HG02642 (cell line): ENCODE results near the gene DRAXIN.
A peak's percentile ranks its signal among the peaks of the same experiment; 100 is the strongest.

Experiments
- ATAC-seq: cut with Tn5 transposase; IDR thresholded peaks from one replicate; pipeline ENCODE4 v1.9.1; 2021; ENCODE audit warnings: mild to moderate bottlenecking; ENCODE audit not compliant: unreplicated experiment, poor library complexity

Gene DRAXIN

GRCh38 chr1:11654939-11655808, 36.3 kb upstream of the DRAXIN start:
- ATAC-seq: peak; percentile 22

- no peak for ATAC-seq
Measured at GRCh38 chr1:11657654-11658053, 33.9 kb upstream of the DRAXIN start.

- ATAC-seq: no peak
Measured at GRCh38 chr1:11658542-11658941, 33.0 kb upstream of the DRAXIN start.

GRCh38 chr1:11659748-11660147, 31.8 kb upstream of the DRAXIN start:
- no peak for ATAC-seq

- no peak for ATAC-seq
Measured at GRCh38 chr1:11661103-11661502, 30.4 kb upstream of the DRAXIN start.

- peak; percentile 43 for ATAC-seq
Measured at GRCh38 chr1:11664336-11665065, 27.0 kb upstream of the DRAXIN start.

- no peak for ATAC-seq
Measured at GRCh38 chr1:11668516-11668915, 23.0 kb upstream of the DRAXIN start.

- ATAC-seq: no peak
Measured at GRCh38 chr1:11670747-11671146, 20.8 kb upstream of the DRAXIN start.

GRCh38 chr1:11671205-11671543, 20.3 kb upstream of the DRAXIN start:
- no peak for ATAC-seq

GRCh38 chr1:11671544-11672286, 19.8 kb upstream of the DRAXIN start:
- ATAC-seq: no peak

GRCh38 chr1:11673089-11673769, 18.3 kb upstream of the DRAXIN start:
- ATAC-seq: no peak

GRCh38 chr1:11674488-11674887, 17.0 kb upstream of the DRAXIN start:
- ATAC-seq: no peak

- ATAC-seq: no peak
Measured at GRCh38 chr1:11675325-11675724, 16.2 kb upstream of the DRAXIN start.

- ATAC-seq: no peak
Measured at GRCh38 chr1:11676386-11677103, 15.0 kb upstream of the DRAXIN start.

- ATAC-seq: no peak
Measured at GRCh38 chr1:11678442-11678841, 13.1 kb upstream of the DRAXIN start.

- ATAC-seq: peak; percentile 24
Measured at GRCh38 chr1:11680270-11681070, 11.0 kb upstream of the DRAXIN start.

- ATAC-seq: peak; percentile 83
Measured at GRCh38 chr1:11681071-11681771, 10.3 kb upstream of the DRAXIN start, which contains the start of gene MAD2L2. MAD2L2 (minus strand) TSS chr1:11681148; CDS start chr1:11680601, 547 bp downstream.

GRCh38 chr1:11682287-11682771, 9.2 kb upstream of the DRAXIN start:
- no peak for ATAC-seq
